Measurements from ENCODE around the gene DENND1B.
A peak's percentile ranks its signal among the peaks of the same experiment; 100 is the strongest.
"Not testable (repeated sequence)": the region's sequence is repeated elsewhere in the genome, so short reads cannot be mapped to it uniquely, and the experiment has no call there.

DENND1B gene

DNA sequence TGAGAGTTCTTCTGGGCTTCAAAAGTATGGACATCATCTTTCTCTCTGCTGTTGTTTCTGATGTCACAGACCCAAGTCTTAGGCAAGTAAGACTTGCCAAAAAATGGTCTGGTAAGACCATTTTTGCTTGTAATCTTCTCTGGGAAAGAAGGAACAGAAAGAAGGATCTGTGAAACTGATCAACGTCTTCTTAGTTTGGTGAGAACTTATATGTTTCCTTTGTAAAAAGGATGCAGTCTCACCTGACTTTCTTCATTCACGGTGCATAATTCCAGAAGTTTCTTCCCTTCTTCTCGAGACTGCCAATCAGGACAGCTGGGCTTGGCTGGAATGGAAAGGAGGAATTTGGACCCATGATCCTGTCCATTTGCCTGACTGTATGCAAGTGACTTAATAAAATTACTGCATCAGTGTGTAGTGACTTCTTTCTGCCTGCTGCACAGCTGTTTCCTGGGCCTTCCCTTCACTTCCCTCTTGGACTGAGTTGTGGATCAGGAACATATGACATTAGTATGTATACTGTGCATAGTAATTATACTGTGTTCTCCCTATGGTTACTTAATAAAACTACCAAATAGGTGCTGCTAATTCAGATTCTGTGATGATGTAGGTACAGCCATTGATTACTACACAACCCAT is 7.6 kb upstream of the DENND1B start:
- no peak for DNase-seq (ENCODE audit: low read depth)

GRCh38 chr1:197781968-197782721 is 6.9 kb upstream of the DENND1B start:
- DNase-seq (ENCODE audit: low read depth) = no peak

DNA sequence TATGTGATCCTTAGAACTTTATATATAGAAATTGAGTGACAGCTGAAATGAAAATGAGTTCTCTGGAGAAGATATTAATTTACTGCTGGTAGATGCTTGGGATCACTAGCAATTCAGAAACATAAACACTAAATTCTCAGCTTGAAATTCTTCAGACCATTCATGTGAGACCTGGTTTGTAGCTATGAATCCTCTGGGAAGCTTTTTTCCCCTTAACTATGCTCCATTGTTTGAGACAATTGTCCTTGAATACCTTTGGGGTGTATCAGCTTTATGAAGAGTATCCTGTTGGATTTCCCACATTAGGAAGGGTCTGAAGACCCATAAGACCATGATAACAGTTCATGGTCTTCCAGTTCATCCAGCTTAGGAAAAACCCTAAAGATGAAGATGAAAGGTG is 4.6 kb upstream of the DENND1B start:
- no peak for DNase-seq (ENCODE audit: low read depth)

DNA sequence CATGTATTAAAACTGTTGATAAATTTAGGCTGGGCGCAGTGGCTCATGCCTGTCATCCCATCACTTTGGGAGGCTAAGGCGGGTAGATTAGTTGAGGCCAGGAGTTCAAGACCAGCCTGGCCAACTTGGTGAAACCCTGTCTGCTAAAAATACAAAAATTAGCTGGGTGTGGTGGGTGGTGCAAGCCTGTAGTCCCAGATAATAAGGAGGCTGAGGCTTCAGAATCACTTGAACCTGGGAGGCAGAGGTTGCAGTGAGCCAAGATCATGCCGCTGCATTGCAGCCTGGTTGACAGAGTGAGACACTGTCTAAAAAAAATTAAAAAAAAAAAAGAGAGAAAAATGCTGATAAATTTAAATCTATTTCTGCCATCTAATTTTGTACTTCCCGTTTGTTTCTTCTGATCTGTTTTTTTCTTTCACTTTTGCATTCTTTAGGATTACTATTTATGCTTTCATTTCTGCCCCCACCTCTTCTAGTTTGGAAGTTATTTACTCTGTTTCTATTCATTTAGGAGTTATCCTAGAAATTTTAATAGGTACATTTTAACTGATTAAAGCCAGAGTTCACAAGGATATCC is 3.2 kb upstream of the DENND1B start:
- no peak for DNase-seq (ENCODE audit: low read depth)

DNA sequence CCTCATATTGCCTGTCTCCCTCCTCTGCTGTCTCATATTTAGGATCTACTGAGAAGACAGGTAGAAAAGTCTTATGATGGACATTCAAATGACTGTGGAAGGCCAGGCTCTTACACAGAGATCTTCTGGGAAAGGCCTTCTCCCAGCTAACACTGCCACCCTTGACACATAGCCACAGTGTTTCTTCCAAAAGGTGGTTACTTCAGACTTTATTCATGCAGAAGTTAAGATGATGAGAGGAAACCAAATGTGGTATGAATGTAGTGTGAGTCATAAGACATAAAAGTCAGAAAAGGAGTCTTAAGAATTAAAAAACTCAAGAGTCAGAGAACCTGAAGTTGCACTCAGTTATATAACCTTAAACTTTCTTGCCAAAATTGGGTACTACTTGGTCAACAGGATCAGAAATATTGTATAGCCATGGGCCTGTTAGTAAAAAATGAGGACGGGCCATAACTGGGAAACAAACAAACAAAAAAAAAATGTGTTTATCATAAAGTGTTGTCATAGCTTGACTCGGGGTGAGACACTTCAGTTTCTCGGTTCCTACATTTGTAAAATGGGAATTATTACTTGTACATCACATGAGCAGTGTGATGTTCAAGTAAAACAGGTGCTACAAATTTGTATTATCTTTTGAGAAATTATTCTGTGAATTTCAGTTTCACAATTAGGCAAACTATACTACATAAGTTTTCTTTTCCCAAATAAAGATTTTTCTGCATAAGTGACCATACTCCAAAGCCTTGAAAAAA is 1.2 kb upstream of the DENND1B start:
- peak; percentile 35 for DNase-seq (ENCODE audit: low read depth)

GRCh38 chr1:197774466-197775281 is 606 bp downstream of the DENND1B start:
- DNase-seq (ENCODE audit: low read depth) = peak; percentile 44

- DNase-seq (ENCODE audit: low read depth) = no peak
Observed at GRCh38 chr1:197773856-197774255, 1.4 kb downstream of the DENND1B start.

DNA sequence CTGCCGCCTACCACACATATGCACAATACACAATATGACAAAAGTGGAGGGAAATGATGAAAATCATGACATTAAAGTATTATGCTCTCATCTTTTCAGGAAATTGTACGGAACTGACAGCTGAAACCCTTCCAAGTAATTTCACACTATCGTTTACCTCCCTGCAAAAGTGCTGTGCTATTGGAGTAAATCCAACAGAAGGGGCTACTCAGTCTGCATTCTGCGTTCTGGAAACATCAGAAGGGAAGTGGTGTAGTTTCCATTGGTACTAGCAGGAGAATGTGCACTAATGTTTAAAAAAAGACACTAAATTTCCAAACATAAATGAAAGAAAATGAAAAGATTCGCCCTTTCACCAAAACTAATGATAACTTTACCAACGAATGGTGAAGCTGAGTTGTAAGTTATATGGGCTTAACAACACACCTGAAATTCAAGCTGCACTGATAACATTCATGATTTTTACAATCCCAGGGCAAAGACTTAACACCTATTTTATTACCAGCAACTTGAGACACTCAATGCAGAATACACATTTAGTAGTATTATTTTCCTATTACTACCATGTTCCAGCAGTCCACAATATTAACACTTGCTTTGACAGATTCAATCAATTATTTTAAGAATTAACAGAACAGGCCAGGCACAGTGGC is 3.2 kb downstream of the DENND1B start:
- no peak for DNase-seq (ENCODE audit: low read depth)

- no peak for DNase-seq (ENCODE audit: low read depth)
Observed at GRCh38 chr1:197771386-197771785, 3.9 kb downstream of the DENND1B start.

- DNase-seq (ENCODE audit: low read depth) = no peak
Observed at GRCh38 chr1:197770243-197770642, 5.0 kb downstream of the DENND1B start.

DNA sequence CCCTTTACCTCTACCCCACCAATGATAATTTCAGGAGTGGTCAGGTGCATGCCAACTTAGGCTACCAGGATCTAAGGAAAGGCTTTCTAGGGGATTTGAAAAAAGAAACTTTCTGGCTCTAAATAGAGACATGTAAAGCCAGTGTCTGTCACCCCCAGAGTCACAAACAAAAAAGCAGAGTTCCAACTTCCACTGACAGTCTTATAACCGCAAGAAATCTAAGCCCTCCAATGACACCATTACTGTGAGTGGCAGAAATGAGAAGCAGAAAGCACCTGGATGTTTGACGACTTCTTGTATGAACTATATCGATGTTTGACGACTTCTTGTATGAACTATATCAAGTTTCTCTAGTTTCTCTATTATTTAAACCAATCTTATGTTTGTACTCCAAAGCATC is 6.0 kb downstream of the DENND1B start:
- DNase-seq (ENCODE audit: low read depth) = no peak

- no peak for DNase-seq (ENCODE audit: low read depth)
Observed at GRCh38 chr1:197768014-197768805, 7.1 kb downstream of the DENND1B start.

- DNase-seq (ENCODE audit: low read depth) = no peak
Observed at GRCh38 chr1:197763769-197764168, 11.5 kb downstream of the DENND1B start.

GRCh38 chr1:197763307-197763706 is 12.0 kb downstream of the DENND1B start:
- DNase-seq (ENCODE audit: low read depth) = no peak

- no peak for DNase-seq (ENCODE audit: low read depth)
Observed at GRCh38 chr1:197761654-197762053, 13.6 kb downstream of the DENND1B start.

DNA sequence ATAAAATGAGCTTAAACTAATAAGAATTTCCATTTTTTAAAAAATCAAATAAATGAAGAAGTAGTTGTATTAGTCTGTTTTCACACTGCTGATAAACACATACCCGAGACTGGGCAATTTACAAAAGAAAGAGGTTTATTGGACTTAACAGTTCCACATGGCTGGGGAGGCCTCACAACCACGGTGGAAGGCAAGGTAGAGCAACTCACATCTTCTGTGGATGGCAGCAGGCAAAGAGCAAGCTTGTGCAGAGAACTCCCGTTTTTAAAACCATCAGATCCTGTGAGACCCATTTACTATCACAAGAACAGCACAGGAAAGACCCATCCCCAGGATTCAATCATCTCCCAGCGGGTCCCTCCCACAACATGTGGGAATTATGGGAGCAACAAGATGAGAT is 19.7 kb downstream of the DENND1B start:
- DNase-seq (ENCODE audit: low read depth) = not testable (repeated sequence)

DNA sequence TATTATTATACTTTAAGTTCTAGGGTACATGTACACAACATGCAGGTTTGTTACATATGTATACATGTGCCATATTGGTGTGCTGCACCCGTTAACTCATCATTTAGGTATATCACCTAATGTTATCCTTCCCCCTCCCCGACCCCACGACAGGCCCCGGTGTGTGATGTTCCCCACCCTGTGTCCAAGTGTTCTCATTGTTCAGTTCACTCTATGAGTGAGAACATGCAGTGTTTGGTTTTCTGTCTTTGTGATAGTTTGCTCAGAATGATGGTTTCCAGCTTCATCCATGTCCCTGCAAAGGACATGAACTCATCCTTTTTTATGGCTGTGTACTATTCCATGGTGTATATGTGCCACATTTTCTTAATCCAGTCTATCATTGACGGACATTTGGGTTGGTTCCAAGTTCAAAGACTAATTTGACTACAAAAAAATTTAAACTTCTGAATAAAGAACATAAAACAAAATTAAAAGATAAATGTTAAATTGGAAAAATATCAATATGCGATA is 22.6 kb downstream of the DENND1B start:
- DNase-seq (ENCODE audit: low read depth) = not testable (repeated sequence)

- no peak for DNase-seq (ENCODE audit: low read depth)
Observed at GRCh38 chr1:197750366-197750765, 24.9 kb downstream of the DENND1B start.

GRCh38 chr1:197745911-197746310 is 29.4 kb downstream of the DENND1B start:
- DNase-seq (ENCODE audit: low read depth) = no peak

GRCh38 chr1:197744979-197745378 is 30.3 kb downstream of the DENND1B start:
- DNase-seq (ENCODE audit: low read depth) = no peak

Data from activated T-cell treated with anti-CD3 and anti-CD28 coated beads for 24 hours (primary cell).